Activated CD4-positive, alpha-beta T cell treated with anti-CD3 and anti-CD28 coated beads for 24 hours (primary cell): ENCODE results near the gene LMAN1L.

Experiments
- DNase-seq, 2 donors: peaks; one replicate each; pipeline ENCODE4 v3.0.0-alpha.2; 2020; ENCODE audit warnings: low read depth in 2 of 2

LMAN1L gene

GRCh38 chr15:74857082-74857655 is 44.5 kb downstream of the LMAN1L start:
- no peak for DNase-seq

GRCh38 chr15:74857671-74858368 is 45.2 kb downstream of the LMAN1L start:
- DNase-seq: no peak

DNA sequence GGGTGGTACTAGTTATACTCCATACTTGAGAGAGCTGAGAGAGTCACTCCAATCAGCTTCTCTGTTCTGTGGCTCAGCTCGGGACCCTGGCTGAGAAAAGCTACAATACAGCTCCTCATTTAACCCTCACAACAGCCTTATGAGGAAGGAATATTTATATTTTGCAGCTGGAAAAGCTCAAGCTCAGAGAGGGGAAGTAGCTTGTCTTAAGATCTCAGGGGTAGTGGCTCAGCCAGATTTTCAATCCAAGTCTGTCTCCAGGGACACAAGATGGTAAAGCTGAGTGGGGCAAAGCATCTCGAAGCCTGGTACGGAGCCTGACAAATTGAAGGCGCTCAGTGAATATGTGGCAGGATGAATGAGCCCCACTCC is 45.7 kb downstream of the LMAN1L start:
- no peak for DNase-seq

DNA sequence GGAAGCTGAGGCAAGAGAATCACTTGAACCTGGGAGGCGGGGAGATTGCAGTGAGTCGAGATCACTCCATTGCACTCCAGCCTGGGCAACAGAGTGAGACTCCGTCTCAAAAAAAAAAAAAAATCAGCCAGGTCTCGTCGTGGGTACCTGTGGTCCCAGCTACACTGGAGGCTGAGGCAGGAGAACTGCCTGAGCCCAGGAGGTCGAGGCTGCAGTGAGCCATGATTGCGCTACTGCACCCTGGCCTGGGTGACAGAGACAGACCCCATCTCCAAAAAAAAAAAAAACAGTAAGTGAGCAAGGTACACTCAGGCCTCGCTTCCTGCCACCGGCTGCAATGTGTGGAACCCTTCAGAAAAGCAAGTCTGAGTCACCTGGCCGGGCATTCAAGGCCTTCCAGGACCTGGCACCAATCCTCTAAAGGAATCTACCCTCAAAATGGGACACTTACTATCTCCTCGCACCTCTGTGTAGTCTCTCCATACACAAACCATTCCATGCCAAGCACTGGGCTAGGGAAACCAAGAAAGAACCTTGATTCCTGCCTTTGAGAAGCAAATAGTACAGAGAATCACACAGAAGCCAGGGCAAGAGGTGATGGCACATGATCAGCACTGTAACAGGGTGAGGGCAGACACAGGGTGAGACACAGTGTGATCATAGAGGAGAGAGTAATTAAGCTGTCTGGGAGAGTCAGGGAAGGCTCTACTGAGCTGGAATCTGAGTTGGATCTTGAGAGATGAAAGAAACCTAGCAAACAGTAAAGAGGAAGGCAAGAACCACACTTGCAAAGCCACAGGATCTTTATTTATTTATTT is 50.8 kb downstream of the LMAN1L start:
- DNase-seq: no peak

- DNase-seq: no peak
Measured at GRCh38 chr15:74864296-74864695, 51.7 kb downstream of the LMAN1L start.

DNA sequence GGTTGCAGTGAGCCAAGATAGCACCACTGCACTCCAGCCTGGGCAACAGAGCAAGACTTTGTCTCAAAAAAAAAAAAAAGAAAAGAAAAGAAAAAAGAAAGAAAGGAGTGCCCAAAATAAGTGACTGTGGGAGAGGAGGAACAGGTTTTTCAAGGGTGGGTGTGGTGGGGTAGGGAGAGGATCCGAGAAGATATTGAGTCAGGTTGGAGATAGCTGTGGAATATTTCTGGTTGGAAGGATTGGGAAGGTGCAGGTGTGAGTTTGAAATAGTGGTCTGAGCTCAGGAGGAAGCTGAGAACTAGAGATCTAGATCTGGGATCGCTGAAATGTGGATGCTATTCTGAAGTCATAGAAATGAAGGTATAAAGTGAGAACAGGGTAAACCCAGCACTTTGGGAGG is 52.7 kb downstream of the LMAN1L start:
- no peak for DNase-seq

DNA sequence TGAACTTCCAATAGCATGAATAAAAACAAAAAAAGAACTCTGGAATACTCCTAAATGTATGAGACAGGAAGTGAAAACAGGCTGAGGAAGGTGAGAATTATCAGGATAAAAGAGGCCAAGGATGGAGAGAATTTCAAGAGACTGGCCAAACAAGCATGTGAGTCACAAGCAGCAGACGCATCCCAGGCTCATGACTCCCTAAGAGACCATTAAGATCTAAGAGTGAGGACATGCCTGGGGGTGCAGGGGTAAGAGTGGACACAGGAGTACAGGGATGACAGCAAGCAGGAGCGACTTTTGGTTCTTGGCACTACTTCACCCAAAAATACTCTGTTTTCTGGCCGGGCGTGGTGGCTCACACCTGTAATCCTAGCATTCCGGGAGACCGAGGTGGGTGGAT is 53.5 kb downstream of the LMAN1L start:
- DNase-seq: no peak

DNA sequence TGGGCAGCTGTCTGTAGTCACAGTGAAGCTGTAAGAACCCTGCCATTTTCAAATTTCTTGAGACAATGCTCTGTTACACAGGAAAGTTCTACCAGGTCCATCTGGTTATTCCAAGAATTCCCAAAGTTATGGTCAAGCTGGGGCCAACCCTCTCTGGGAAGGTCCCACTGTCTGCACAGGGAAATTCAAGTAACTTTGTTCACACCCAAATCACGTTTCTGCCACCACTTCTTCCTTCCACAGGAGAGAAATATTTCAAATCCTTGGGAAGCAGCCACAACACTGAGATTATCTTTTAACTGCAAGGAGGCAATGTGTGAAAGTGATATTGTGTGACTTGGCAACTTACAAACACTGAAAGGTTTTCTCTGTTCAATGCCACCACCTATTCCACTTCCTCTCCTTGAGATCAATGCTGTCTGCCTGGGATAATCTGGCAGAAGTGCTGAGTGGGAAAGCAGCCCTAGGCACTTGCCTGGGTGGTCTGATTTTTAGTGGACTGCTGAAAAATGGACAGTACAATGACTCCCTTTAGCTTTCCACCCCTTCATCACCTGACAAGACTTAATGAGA is 54.9 kb downstream of the LMAN1L start:
- no peak for DNase-seq

DNA sequence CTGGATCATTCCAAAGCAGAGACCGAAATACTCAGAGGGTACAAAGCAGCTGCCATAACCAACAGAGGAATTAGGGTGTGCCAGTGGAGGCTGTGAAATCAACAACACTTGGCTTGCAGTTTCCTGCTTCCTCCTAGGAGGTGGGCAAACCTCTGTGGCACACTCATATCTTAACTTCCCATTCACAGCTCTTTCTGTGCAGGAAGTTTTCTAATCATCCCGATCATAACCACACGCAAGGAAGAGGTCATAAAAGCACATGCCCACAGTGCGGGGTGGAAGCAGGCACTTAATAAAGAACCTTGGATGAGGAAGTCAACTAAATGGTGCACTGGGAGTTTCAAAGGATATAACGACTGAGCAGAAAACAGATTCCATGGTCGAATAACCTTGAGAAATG is 55.4 kb downstream of the LMAN1L start:
- no peak for DNase-seq

GRCh38 chr15:74869372-74869725 is 56.7 kb downstream of the LMAN1L start:
- DNase-seq: no peak

DNA sequence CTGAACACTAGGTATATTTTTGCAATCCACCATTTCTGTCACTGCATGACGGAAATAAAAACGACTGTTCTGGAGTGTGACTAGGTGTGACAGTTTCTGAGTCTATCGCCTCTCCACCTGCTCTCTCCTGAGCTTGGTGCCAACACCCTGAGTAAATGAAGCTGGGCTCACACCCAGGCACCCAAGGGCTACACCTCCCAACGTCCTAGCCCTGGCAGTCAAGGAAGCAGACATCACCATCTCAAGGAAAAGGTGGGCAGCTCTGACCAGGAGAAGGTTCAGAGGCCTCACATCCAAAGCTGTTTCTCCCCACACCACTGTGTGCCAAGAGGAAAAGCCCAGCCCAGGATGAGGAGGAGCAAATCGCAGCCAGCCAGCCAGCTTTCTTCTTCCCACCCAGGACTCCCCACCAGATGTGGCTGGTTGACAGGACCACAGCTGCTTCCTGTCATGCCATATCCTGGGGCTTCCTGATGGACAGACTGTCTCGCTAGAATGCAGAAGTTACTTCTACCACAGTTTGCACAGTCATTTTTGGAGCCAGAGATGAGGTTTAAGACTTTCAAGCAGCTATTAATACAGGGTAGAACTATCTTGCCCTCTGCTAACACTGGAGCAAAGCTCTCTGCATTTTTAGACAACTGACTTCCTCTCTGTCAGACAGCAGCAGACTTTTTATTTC is 57.2 kb downstream of the LMAN1L start:
- DNase-seq: no peak

GRCh38 chr15:74870436-74871215 is 58.0 kb downstream of the LMAN1L start:
- no peak for DNase-seq

DNA sequence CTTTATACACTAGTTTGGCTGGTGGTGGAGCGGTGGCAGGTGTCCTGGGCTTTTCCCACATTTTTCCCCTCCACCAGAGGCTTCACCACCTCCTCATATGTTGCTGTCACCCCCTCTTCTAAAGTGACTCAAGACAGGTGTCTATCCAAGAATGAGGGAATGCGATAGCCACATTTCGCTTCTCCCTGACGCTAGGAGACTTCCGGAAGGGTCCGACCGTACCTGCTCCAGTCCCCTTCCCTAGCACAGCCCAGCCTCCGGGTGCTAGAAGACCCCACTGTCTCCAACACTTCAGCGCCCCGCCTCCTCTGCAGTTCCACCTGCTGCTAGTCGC is 60.0 kb downstream of the LMAN1L start:
- no peak for DNase-seq

DNA sequence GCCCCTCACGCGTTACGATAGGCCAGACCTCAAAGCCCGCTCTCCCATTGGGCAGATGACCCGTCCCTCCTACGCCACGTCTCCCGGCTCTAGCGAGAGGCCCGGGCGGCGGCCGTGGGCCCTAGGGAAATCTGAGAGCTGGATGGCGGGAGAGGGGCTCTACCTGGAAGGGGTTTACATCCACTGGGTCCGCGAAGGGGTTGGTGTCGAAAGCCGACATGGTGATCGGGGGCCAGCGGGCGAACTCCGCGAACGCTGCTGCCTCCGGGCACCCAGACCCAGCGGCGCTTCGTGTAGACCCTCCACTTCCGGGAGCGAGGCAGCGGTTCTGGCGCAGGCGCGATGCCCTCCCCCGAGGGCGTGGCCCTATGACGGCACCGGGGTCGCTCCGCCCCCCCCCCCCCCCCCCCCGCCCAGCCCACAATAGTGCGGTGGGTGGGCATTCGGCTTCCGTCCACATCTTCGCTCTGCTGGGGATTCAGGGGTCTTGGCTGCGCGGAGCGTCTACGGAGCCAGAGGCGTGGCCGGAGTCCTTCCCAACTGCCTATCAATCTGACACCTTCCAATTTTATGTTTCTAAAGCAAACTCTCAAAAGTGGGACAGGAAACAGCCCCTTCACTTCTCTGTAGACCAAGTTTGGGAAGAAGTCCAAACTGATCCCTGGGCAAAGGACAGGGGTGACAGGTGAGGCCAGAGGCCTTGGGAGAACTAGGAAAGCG is 60.6 kb downstream of the LMAN1L start, which contains the start of gene SCAMP2:
TSS of gene SCAMP2 (minus strand) at position 330 of the 720 bp plus-strand sequence. CDS start at position 220, 110 bp downstream.
- DNase-seq: peak; percentile 78 to 82

DNA sequence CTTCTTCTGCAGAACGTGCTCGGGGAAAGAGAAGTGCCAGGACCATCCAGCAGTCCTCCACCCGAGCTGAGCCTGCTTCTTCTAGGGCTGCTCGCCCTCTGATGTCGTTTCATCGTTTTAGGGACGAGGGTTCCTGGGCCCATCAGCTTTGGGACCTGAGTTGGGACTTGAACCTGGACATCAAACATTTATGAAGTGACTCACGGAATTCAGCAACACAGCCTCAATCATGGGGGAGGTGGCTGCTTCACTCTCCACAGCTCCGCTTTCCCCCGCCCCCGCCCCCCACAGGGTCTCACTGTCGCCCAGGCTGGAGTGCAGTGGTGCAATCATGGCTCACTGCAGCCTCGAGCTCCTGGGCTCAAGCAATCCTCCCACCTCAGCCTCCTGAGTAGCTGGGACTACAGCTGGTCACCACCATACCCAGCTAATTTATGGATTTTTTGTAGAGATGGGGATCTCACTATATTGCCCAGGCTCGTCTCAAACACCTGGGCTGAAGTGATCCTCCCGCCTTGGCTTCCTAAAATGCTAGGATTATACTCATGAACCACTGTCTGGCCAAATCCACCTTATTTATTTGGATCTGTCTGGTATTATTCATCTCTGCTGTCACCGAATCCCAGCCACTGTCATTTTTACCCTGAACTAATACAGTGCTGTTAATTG is 61.3 kb downstream of the LMAN1L start:
- DNase-seq: no peak
